Right lobe of liver (tissue), 4 donors: Measurements from ENCODE around the gene STK11IP.

ENCODE experiments used
- CTCF ChIP-seq, 4 donors: fragments of 200-600 bp in 3 of 4; fragments of 450-650 bp in 1 of 4; IDR thresholded peaks; one replicate each; pipeline versions ENCODE4 v1.5.1 to v1.8.0; 2016 to 2022; ENCODE audit warnings: antibody characterized with exemption in 4 of 4, mild to moderate bottlenecking in 2 of 4
- POLR2A ChIP-seq: fragments of 450-650 bp; IDR thresholded peaks from one replicate; pipeline ENCODE4 v1.6.1; 2017; ENCODE audit warnings: antibody characterized with exemption, mild to moderate bottlenecking
- donor health status: DM: no; HTN: no; CAD: no.
- donor health status: DM: no; HTN: no; CAD: no.
- donor health status: DM: no; HTN: yes; CAD: no.

- no peak for TF ChIP-seq CTCF (IDR thresholded peaks at IDR 0.05)
- TF ChIP-seq POLR2A: no peak
These were observed 66.4 kb downstream of the STK11IP start for GRCh38 chr2:219664041-219664440.
